ENCODE results near the gene MIA. TPM values are rescaled to one million over a fixed set of nuclear protein-coding genes. Genes with fewer than 3 reads are reported as not detected.

MIA gene
- total and polyA plus RNA-seq, 2 of the 8 experiments (the other 6 are each of a cell fraction or from before 2014, with no cell fraction given), result not detected

DNA sequence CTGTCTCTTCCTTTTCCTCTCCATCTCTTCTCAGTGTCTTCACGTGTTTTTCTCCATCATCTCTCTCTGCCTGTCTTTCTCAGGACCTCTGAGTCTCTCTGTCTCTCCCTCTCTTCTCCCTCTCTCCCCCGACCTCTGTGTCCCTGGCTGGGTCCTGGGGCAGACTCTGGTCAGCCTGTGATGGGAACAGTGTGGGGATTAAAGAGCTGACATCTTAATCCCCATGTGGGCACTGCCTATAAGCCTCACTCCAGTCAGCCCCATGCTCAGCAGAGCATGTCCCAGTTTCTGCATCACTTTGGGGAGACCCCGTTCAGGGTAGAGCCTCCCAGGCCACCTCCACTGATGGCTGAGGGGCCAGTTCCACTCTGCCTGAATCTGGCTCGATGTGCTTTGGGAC lies 39.9 kb downstream of the MIA start (continued):
- TF ChIP-seq, protein P1, sequence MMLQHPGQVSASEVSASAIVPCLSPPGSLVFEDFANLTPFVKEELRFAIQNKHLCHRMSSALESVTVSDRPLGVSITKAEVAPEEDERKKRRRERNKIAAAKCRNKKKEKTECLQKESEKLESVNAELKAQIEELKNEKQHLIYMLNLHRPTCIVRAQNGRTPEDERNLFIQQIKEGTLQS (IDR thresholded peaks at IDR 0.05; ENCODE audit: insufficient read depth, low read depth, low read length), result no peak
- TF ChIP-seq, protein P2, sequence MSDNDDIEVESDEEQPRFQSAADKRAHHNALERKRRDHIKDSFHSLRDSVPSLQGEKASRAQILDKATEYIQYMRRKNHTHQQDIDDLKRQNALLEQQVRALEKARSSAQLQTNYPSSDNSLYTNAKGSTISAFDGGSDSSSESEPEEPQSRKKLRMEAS (IDR thresholded peaks at IDR 0.05), result no peak
- TF ChIP-seq SAP30 (IDR thresholded peaks at IDR 0.05; ENCODE audit: insufficient read depth, insufficient replicate concordance, low read length), result no peak
- no peak for TF ChIP-seq CEBPB (IDR thresholded peaks at IDR 0.05; ENCODE audit: low read depth, low read length)
- TF ChIP-seq GABPA (IDR thresholded peaks at IDR 0.05; ENCODE audit: borderline replicate concordance, insufficient read depth, low read length), result no peak
- TF ChIP-seq JUND (IDR thresholded peaks at IDR 0.05; ENCODE audit: low read length), result no peak
- no peak for TF ChIP-seq KDM5A (IDR thresholded peaks at IDR 0.05; ENCODE audit: low read length)

Measured in H1 (cell line).